Thyroid gland (tissue), 4 donors: Measurements from ENCODE around the gene SYDE2. TPM values are rescaled to one million over a fixed set of nuclear protein-coding genes. Genes with fewer than 3 reads are reported as not detected.

Source experiments
- DNase-seq, 2 donors: peaks; one replicate each; pipeline ENCODE4 v3.0.0-alpha.2; 2019
- H3K27ac ChIP-seq, 3 donors: fragments of 200-600 bp; sonication (generic); 1 replicate in 2 of 3; 2 replicates in 1 of 3; pipeline ENCODE4 v1.5.1; 2016 to 2019; ENCODE audit warnings: mild to moderate bottlenecking in 1 of 3, moderate library complexity in 1 of 3
- H3K27me3 ChIP-seq: fragments of 200-600 bp; sonication (generic); one replicate; pipeline ENCODE4 v1.5.1; 2019
- H3K36me3 ChIP-seq, 2 donors: fragments of 200-600 bp; sonication (generic); one replicate each; pipeline ENCODE4 v1.5.1; 2016 to 2019
- H3K4me1 ChIP-seq, 2 donors: fragments of 200-600 bp; sonication (generic); one replicate each; pipeline ENCODE4 v1.5.1; 2017 to 2019
- H3K4me3 ChIP-seq, 3 donors: fragments of 200-600 bp; sonication (generic); replicated peaks in 1 of 3; 1 replicate in 2 of 3; 2 replicates in 1 of 3; pipeline ENCODE4 v1.5.1; 2016; ENCODE audit warnings: mild to moderate bottlenecking in 1 of 3
- H3K9me3 ChIP-seq: fragments of 200-600 bp; sonication (generic); one replicate; pipeline ENCODE4 v1.5.1; 2017
- CTCF ChIP-seq, 6 experiments: fragments of 200-600 bp in 3 of 6; fragments of 450-650 bp in 3 of 6; sonication (generic) in 3 of 6; IDR thresholded peaks; one replicate each; pipeline ENCODE4 v1.5.1; 2016 to 2019; ENCODE audit warnings: antibody characterized with exemption in 6 of 6, mild to moderate bottlenecking in 2 of 6, inconsistent platforms in 1 of 6, moderate library complexity in 1 of 6
- POLR2A ChIP-seq, 2 donors: fragments of 450-650 bp; IDR thresholded peaks; one replicate each; pipeline ENCODE4 v1.6.1; 2017; ENCODE audit warnings: antibody characterized with exemption in 2 of 2, mild to moderate bottlenecking in 2 of 2, moderate library complexity in 1 of 2
- WGBS, 2 donors: methylation state at CpG; one replicate each; pipeline ENCODE4 v1.1.5; 2017; 5-methylcytosine and 5-hydroxymethylcytosine counted together
- intact Hi-C: fragments of 100-400 bp; cut with DNase I; formaldehyde crosslinking; loops from one replicate; pipeline ENCODE4 v1.15.1; 2023
- microRNA-seq: library from miRNA; unstranded; fragments of <30 nt; microRNA quantifications from one replicate; pipeline ENCODE4, GENCODE V29; 2016
- small RNA-seq: library from RNA; depleted of rRNA; stranded (forward); fragments of <200 nt; gene quantifications from one replicate; pipeline ENCODE3, GENCODE V24; 2016
- total RNA-seq, 4 donors: library from RNA; depleted of rRNA; stranded (reverse); fragments of >200 nt; gene quantifications; one replicate each; pipeline ENCODE4 v1.2.3, GENCODE V29; 2016

Gene SYDE2
- total RNA-seq, 4 donors from 2014 or later = 15.2 to 30.8 (median 20.5) TPM

GRCh38 chr1:85115933-85116332 is 84.9 kb downstream of the SYDE2 start:
- DNase-seq = no peak
- intact Hi-C loops = no loop called here
- Histone ChIP-seq H3K27me3 (no peaks in the 10 kb centered on the region), H3K27ac (no peak overlapping the region), H3K36me3 (no peaks in the 10 kb centered on the region), H3K4me3 (no peak overlapping the region), H3K9me3 (no peaks in the 10 kb centered on the region), H3K4me1 (no peaks in the 10 kb centered on the region)
- 93 to 100% methylated on average over 2 of the region's 2 CpGs for WGBS, 2 donors
- TF ChIP-seq CTCF (IDR thresholded peaks at IDR 0.05) = no peak
- no peak for TF ChIP-seq POLR2A (IDR thresholded peaks at IDR 0.05)

- TF ChIP-seq CTCF (IDR thresholded peaks at IDR 0.05) (no peak), POLR2A (IDR thresholded peaks at IDR 0.05) (no peak)
- H3K27ac ChIP-seq = no peak overlapping the region
- no peak overlapping the region for H3K4me3 ChIP-seq
- H3K4me1 ChIP-seq = no peaks in the 10 kb centered on the region
- intact Hi-C loops = no loop called here
- 75 to 83% methylated on average over 1 of the region's 1 CpG for WGBS, 2 donors
- no peak for DNase-seq
- no peaks in the 10 kb centered on the region for H3K36me3 ChIP-seq
- H3K27me3 ChIP-seq = no peaks in the 10 kb centered on the region
- H3K9me3 ChIP-seq = no peaks in the 10 kb centered on the region
Observed at GRCh38 chr1:85111695-85112094, 89.1 kb downstream of the SYDE2 start.

GRCh38 chr1:85109475-85109874 is 91.3 kb downstream of the SYDE2 start:
- intact Hi-C loops = loop anchor here (5.0 kb wide), 1 partner anchor 148 kb away; the partner anchor contains the start of gene C1orf52
- no peak overlapping the region for H3K27ac ChIP-seq
- no peak overlapping the region for H3K4me3 ChIP-seq
- TF ChIP-seq CTCF (IDR thresholded peaks at IDR 0.05) (peak; percentile 46 to 94 (median 85)), POLR2A (IDR thresholded peaks at IDR 0.05) (no peak)
- no peaks in the 10 kb centered on the region for H3K4me1 ChIP-seq
- no peaks in the 10 kb centered on the region for H3K27me3 ChIP-seq
- no peaks in the 10 kb centered on the region for H3K36me3 ChIP-seq
- DNase-seq = peak; percentile 65 to 68
- no peaks in the 10 kb centered on the region for H3K9me3 ChIP-seq

Small RNA genes within 50 kb of the gene (microRNA-seq; reads per million reads assigned to microRNA genes)
- gene MIR4423 = not detected

Small RNA genes within 50 kb of the gene (small RNA-seq; reads per million reads assigned to genes)
- not detected for gene MIR4423

Other genes starting within 250 kb of the SYDE2 start
- 1 to 10 TPM in 3 of 4 donors, under 1 TPM in 1; 0.29 to 2.5 (median 1.4) TPM for gene MCOLN2, start 203.9 kb downstream of the SYDE2 start, total RNA-seq
- gene MCOLN3, start 152.5 kb downstream of the SYDE2 start, total RNA-seq = 1 to 10 TPM; 1.8 to 8.3 (median 3.4) TPM
- gene C1orf52, start 58.6 kb upstream of the SYDE2 start, total RNA-seq = 10 to 100 TPM in 3 of 4 donors, 1 to 10 TPM in 1; 9.0 to 28.7 (median 17.5) TPM
- 10 to 100 TPM; 13.6 to 28.5 (median 15.1) TPM for gene BCL10, start 75.6 kb upstream of the SYDE2 start, total RNA-seq